Activated T-cell treated with anti-CD3 and anti-CD28 coated beads, Interleukin-2, amount 50 U/mL, for 48 hours (primary cell): ENCODE data around the gene ANGPT4.
"Not testable (repeated sequence)": the region's sequence is repeated elsewhere in the genome, so short reads cannot be mapped to it uniquely, and the experiment has no call there.

Source experiments
- DNase-seq, 2 experiments: peaks; one replicate each; pipeline ENCODE4 v3.0.0-alpha.2; 2020

The ANGPT4 gene

DNA sequence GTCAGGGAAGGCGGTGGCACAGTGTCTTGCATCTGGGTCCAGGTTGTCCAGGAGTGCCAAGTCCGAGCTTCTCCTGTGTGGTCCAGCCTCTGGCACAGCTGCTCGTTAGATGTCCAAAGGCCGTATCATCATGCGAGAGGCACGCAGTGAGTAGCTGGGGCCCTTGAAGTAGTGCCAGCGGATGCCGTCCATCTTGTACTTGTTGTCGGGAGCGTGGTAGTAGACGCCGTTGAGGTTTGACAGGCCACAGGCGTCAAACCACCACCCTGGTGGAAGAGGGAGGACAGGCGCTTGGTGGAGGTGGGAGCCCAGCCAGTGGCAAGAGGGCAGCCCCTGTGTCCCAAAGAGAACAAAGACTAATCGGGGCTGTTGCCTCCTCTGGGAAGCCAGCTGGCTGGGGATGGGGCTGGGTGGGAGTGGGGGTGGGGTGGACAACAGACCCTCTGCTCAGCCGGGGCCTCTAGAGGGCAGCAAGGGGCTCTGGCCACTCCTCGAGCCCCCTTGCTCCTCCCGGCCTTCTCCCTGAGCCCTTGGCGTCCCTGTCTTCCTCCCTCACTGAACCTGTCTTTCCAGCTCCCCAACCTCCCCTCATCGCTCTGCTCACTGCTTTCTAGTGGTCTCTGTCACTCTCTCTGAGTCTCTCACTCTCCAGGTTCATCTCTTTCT lies 43.1 kb downstream of the ANGPT4 start:
- no peak for DNase-seq

DNA sequence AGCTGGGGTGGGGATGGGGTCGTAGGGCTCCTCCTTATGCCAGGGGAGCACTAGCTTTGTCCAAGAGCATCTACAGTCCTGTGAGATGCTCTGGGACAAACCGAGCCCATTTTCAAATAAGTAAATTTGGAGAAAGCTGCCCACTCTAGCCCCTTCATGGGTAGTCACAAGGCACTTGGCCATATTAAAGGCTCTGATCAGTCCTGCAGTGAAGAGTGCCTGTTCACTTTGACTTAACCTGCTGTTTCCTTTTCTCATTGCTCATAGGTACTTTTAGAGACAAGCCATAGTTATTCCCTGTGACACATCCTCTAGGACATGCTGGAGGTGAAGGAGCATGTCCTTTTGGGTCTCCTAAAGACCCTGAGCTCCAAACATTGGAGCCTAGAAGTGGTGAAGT lies 44.2 kb downstream of the ANGPT4 start:
- DNase-seq = no peak

DNA sequence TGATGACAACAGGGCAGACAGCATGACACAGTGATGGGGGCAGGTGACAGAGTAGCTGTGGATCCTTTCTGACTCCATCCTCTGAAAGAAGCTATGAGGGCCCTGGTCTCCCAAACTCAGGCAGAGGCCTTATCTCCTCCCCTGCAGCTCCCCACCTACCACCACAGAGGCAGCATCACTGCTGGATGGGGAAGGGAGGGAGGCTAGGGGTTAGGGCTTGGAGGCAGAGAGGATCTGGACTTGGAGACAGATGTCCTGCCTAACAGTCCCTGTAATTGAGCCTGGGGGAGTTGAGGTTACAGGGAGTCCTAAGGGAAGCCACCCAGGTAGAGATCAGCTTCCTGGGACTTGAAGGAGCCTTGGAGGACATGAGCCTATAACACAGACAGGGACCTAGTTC lies 44.7 kb downstream of the ANGPT4 start:
- DNase-seq = no peak

DNA sequence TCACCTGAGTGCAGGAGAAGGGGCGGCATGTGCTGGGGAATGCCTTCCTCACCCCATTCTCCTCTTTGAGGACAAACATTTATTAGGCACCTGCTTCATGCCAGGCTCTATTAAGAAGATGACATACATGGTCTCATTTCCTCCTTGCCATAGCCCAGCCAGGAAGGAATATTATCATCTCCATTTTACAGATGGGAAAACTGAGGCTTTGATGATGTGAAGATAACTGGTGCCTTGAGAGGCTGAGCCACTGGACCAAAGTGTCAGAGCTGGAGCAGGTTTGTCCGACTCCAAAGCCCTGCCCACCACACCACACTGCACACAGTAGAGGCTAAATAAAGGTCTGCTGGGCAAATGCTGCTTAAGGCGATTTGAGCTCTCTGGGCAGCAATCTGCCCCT lies 45.4 kb downstream of the ANGPT4 start:
- no peak for DNase-seq

DNA sequence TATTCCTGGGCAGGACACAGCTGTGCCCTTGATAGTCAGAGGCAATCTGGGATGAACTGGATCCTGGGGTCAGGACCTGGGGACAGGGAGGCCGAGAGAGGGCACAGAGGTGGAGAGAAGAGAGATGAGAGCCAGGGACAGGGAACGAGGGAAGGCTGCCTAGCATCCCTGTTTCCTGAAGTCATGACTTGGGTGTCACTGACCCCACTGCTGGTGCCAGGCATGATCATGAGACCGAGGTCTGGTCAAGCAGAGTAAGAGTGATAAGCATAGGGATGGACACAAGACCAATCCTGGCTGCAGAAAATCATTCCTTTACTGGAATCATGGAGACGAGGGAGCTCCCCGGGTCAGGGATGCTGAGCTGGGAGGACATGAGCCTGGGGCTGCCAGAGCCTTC lies 46.5 kb downstream of the ANGPT4 start:
- no peak for DNase-seq

DNA sequence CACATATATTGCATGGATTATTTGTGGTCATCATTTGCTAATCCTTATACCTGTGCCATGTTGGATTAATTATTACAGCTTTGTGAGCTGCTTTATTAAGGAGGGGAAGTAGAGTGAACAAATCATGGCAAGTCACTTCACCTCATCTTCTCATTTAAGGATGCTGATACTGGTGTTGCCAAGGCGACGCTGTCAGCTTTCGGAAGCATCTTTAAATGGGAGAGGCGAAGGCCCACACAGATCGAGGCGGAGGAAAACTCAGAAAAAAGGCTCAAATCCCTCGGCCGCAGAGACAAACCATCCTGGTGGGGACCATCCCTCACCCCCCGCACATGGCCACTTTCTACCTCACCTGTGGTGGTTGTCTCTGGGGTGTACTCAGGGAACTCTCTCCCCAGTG lies 47.9 kb downstream of the ANGPT4 start:
- no peak for DNase-seq

DNA sequence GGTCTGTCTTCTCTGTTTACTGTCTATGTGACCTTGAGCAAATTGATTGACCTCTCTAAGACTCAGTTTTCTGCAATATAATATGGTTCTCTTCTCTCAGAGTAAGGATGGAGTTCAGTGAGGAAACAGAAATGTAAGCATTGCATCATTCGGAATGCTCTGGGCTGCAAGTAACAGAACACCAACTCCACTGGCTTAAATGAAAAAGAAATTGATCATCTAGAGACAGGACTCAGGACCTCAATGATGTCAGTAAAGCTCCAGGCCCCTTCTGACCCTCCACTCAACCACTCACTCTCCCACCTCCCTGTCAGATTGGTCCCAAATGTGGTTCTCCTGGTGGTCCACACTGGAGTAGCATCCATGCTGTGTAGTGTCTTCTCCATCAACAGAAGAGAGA lies 50.7 kb downstream of the ANGPT4 start:
- DNase-seq = no peak

DNA sequence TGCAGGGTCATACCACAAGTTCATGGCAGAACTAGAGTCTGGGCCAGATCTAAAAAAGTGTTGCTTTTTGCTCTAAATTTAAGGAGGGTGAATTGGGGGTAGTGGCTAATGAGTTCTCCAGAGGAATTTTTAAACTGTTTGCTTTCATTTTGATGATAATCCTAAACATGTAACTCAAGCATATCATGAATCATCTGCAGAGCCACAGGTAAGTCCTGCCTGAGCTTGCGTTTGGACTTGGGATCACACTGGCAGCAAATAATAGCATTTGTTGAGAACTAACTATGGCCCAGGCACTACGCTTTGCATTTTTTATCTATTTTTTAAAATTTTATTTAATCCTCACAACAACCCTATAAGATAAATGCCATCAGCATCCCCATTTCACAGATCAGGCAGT lies 55.2 kb downstream of the ANGPT4 start:
- DNase-seq = no peak

DNA sequence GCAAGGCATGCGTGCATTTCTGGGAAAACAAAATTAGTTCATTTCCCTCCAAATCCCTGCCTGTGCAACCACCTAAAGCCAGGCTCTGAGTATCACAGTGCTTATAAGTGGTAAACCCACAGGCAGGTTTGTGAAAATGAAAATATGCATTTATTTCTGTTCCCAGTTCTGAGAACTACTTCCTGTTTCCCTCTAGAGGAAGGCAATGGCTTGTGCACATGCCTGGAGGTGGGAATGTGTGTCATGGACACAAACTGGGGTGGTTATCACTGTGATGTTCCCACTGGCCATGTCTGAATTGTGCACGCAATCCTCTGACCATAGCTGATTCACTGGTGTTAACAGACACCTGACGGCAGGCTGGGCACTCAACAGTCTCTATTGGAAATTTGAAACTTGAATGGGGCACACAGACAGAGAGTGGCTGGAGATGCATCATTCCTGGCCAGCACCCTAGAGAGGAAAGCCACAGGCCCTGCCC lies 56.3 kb downstream of the ANGPT4 start:
- DNase-seq = no peak

DNA sequence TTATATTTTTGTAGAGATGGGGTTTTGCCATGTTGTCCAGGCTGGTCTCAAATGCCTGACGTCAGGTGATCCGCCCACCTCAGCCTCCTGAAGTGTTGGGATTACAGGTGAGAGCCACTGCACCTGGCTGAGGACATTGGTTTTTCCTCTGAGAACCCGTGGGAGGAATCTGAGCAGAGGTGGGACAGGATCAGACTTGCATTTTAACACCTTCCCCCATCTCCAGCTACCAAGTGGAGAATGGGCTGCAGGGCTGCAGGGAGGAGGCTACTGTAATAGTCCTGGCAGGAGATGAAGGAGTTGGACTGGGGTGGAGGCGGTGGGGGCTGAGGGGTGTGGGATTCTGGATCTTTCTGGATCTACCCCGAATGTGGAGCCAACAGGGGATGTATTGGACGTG lies 58.1 kb downstream of the ANGPT4 start:
- DNase-seq = no peak

DNA sequence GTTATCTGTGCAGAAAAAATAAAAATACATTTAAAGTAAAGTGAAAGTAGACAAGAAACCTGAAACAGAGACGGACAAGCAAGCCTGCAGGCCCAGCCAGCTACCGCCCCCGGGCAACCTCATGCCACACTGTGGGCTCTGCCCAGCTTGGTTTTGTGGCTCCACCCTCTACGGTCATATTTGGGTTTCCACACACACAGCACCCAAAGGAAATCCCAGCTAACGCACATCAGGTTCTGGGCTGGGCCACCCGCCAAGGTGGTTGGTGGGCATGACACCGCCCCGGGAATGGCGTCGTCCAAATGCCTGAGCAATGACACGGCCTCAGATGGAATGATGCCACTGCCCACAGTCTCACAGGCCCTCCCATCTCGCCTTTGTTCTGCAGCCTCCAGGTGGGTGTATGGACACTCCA lies 59.8 kb downstream of the ANGPT4 start:
- peak; percentile 62 to 73 for DNase-seq

DNA sequence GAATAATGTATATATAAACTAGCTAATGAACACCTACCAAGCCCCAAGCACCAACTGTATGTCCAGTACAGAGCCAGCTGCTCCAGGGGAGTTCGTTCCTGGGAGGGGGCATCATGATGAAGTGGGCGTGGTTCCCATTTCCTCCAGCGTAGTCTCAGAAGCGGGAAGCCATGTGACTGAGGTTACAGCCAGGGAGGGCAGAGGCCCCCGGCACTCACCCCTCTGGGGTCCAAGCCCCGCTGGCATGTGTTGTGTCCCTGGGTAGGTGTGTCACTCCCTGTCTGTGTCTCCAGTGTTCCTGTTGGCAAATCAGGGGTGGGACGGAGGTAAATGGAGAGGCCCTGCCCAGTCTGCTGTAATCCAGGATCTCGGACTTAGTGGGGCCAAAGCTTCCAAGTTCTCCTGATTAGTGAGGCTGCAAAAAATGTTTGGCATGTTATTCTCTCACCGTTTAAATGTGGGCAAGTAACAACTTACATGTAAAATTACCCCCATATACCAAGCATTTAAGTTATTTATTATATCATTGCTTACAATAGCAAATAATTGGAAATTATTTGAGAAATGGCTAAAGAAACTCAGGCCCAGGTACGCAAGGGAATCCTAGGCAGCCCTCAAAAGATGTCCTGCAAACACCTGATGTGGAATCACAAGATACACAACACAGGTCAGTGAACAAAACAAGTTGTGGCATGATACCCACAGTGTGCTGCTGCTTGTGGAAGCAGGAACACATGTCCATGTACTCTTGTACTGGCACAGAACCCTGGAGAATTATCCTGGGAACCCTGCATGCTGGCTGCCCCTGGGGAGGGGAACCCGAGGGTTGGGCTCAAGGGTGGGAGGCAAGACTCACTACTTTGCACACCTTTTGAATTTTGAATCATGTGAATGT lies 60.4 kb downstream of the ANGPT4 start:
- DNase-seq = no peak

DNA sequence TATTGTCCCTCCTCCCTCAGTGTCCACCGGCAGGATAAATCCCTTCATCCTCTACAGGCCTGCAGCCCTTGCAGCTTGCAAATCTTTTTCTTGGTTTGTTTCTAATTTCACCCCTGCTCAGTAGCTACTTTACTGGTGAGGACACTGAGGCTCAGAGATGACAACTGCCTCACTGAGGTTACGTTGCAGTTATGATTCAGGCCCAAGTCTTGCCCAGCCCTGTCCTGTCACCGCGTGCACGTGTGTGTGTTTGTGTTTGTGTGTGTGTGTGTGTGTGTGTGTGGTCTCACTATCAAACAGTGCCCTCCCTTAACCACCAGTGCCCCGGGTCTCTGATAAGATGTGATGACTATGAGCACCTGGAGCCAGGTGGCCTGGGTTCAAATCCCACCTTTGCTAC lies 61.5 kb downstream of the ANGPT4 start:
- no peak for DNase-seq

DNA sequence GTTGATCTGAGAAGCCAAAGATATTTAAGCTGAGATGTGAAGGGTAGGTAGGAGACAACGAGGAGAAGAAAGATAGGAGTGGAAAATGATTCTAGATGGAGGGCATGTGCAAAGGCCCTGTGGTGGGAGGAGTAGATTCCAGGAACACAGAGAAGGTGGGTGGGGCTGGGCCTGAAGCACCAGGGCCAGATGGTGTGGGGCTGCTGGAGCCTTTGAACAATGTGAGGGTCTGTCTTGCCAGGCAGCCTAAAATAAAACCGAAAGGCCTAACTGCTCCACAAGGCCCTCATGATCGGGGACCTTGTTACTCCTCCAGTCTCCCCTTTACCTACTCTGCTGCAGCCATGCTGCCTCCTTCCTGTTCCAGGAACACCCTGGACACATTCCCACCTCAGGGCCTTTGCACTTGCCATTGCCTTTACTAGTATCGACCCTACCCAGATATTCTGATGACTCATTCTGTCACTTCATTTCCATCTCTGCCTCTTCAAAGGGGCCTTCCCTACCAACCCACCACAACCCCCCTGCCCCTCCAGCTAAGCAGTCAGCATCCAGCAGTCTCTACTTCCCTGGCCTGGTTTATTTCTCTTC lies 62.6 kb downstream of the ANGPT4 start:
- no peak for DNase-seq

DNA sequence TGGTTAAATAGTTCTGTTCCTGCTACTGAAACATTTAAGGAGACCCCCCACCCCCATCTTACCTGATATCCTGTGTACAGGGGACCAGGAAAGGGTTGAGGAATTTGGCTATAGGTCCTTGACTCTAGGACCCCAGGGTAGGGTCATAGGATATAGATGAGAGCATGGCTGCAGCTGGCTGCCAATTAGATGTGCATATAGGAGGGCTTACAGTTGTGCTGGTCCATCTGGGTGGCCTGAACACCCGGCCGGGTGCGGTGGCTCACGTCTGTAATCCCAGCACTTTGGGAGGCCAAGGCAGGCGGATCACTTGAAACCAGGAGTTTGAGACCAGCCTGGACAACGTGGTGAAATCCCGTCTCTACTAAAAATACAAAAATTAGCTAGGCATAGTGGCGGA lies 67.4 kb downstream of the ANGPT4 start:
- DNase-seq = not testable (repeated sequence)

DNA sequence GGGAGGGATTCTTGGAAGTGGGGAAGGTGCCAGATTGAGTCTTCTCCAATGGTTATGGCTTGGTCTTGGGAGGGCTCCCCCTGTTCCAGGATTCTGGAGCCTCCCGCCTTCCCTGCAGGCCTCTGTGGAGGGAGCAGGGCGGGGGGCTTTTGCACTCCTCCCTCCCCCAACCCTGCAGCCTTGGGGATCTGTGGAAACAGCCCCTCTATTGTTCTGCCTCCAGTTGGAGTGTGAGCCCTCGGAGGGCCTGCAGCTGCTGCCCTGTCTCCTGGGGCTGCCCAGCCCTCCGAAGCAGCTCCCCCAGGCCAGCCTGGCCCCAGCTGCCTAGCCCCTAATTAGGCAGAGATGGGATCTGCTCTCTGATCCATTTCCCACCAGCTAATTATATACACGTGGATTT lies 67.9 kb downstream of the ANGPT4 start:
- DNase-seq = no peak

DNA sequence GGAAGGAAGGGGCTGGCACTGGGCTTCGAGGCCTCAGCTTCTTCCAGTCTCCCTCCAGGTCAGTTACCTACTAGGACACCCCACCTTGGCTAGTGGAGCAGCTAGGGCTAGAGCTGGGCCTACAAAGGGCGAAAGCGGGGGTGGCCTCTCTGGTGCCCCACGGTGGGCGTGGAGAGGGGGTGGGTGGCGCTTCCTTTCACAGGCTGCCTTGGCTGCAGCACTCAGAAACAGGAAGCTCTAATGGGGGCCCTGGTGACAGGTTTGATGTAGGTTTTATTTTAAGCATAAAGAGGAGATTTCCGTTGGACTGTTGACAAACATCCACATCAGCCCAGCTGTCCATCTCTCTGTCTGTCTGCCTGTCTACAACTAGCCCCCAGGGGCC lies 69.2 kb downstream of the ANGPT4 start:
- peak; percentile 61 to 62 for DNase-seq

DNA sequence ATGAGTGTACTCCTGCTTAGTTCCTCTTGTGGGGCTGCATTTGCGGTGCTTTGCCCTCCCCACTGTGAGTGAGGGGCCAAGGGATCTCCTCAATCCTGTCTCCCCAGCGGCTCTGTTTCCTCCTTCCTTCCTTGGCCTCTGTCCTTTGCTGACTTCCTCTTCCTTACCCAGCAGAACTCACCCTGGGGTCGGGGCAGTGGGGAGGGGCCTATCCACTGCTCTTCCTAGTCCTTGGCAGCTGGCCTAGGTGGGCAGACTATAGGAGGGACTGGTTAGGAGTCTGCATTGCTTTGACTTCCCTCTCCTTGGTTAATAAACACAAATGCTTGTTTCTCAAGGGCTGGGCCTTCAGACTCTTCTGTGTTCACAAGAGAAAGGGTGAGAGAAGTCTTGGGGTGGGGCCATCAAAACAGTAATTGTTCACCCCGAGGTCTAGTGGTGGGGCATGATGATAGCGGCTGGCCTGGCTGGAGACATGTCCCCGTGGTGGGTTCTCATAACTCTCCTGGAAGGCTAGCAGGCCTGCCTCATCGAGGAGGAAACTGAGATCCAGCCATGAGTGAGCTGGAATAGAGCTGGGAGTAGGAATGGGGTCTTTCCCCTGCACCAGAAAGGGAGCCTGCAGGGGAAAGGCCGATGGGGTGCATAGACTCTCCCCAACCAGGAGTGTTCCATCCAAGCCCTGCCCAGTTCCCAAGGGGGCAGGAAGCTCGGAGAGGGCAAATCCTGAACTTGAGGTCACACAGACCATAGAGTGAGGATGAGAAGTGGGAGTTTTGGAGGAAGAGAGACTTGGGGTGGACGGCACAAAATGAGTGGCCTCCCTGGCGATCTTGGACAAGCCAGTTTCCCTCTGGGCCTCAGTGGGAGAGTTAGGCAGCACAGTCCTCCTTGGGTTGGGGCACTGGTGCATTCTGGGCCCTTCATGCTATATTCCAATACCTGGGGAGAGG lies 69.9 kb downstream of the ANGPT4 start:
- DNase-seq = peak; percentile 42 to 45

DNA sequence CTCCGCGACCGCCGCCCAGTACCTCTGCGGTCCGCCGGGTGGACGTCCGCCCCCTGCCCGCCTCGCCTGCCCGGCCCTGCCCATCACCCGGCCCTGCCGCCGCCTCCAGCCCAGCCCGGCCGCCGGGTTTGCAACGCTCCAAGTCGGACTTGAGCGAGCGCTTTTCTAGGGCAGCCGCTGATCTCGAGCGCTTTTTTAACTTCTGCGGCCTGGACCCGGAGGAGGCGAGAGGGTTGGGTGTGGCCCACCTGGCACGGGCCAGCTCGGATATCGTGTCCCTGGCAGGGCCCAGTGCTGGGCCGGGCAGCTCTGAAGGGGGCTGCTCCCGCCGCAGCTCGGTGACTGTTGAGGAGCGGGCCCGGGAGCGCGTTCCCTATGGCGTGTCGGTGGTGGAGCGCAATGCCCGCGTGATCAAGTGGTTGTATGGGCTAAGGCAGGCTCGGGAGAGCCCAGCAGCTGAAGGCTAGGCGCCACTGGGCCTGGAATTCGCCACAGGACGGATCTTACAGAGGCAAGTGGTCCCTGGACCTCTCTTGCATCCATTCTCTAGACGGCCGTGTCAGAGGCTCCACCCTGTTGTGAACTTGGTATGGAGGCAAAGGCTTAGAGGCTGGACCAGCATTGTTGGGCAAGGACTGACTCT lies 70.8 kb downstream of the ANGPT4 start:
- peak; percentile 36 to 49 for DNase-seq

DNA sequence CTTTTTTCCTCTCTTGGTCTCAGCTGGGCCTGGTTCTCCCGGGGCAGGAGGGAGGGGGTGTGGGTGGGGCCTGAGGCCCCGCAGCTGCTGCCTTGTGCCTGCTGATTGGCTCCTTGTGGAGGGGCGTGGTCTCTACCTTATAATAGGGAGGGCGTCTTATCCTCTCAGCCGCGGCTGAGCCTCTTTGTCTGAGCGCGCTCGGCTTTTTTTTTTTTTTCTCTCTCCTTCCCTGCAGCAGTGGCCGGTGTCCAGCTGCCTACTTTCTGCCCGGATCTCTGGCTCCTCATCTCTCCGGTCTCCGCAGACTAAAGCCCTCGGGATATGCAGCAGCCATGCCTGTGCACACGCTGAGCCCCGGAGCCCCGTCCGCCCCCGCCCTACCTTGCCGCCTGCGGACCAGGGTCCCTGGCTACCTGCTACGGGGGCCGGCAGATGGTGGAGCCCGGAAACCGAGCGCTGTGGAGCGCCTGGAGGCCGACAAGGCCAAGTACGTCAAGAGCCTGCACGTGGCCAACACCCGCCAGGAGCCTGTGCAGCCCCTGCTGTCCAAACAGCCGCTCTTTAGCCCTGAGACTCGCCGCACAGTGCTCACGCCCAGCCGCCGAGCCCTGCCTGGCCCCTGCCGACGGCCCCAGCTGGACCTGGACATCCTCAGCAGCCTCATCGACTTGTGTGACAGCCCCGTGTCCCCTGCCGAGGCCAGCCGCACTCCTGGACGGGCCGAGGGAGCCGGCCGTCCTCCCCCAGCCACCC lies 71.5 kb downstream of the ANGPT4 start:
- peak; percentile 85 to 89 for DNase-seq

DNA sequence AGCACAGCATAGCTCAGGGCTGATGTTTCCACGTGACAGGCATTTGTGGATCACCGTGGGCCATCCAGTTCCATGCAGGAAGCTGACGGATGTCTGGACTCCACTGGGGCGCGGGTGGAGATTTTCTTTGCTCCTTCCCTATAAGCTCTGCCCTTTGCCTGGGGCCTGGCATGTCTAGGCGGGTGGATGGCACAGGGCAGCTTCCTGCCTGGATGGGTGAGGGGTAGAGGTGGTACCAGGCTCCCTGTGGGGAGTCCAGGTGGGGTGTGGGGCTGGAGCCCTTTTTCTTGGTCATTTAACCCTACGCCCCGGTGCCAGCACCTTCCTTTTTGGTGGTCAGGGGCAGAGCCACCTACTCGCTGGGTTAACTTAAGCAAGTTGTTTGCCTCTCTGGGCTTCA lies 72.2 kb downstream of the ANGPT4 start:
- DNase-seq = no peak
